Measurements from ENCODE around the gene RPL4. TPM values are rescaled to one million over a fixed set of nuclear protein-coding genes. Genes with fewer than 3 reads are reported as not detected.
"Not testable (repeated sequence)": the region's sequence is repeated elsewhere in the genome, so short reads cannot be mapped to it uniquely, and the experiment has no call there.

Gene RPL4
- total and polyA plus RNA-seq, 2 of the 8 experiments (the other 6 are each of a cell fraction or from before 2014, with no cell fraction given) = 3,950 to 3,973 TPM

GRCh38 chr15:66470825-66471224, 33.8 kb downstream of the RPL4 start:
- Histone ChIP-seq H3K4me2 (ENCODE audit: insufficient read depth in 1 of 2, low read depth in 2 of 2, low read length in 2 of 2) (peak overlapping the region; percentile 29 to 53; a peak in 3 of 4 replicates), H2BK12ac (ENCODE audit: low read depth, low read length) (peak overlapping the region; percentile 39; the same call in 1 of the 2 replicates), H3K4me1 (replicated peaks in 1 of 4; ENCODE audit: control insufficient read depth in 3 of 4, insufficient read depth in 4 of 4, low read length in 3 of 4) (peaks cover 14 to 47% (median 34%) of the 10 kb centered on the region in 4 experiments), H3K4me3 (ENCODE audit: extremely low read depth in 1 of 4, insufficient read depth in 2 of 4, low read depth in 3 of 4, low read length in 4 of 4) (peak overlapping the region in 1 of 4 experiments; percentile 21; a peak in 1 of 8 replicates), H3K18ac (ENCODE audit: extremely low read depth, low read length) (0 out of 2 replicates have a peak overlapping the region, but pooled peaks have one; percentile 53)
- not testable (repeated sequence) for H4K8ac ChIP-seq (ENCODE audit: extremely low read depth, insufficient read depth, low read length); FAIRE-seq; H2AK5ac ChIP-seq (ENCODE audit: low read depth, low read length); H3K79me2 ChIP-seq (ENCODE audit: control insufficient read depth in 1 of 2, insufficient read depth in 2 of 2, low read length in 2 of 2); H4K20me1 ChIP-seq (replicated peaks in 1 of 2; ENCODE audit: control insufficient read depth in 1 of 2, insufficient read depth in 2 of 2, low read length in 2 of 2); H4K91ac ChIP-seq (replicated peaks; ENCODE audit: insufficient read length, low read length); H3K9me3 ChIP-seq (ENCODE audit: insufficient read depth in 2 of 2, low read depth in 1 of 2, low read length in 1 of 2); H3K27me3 ChIP-seq (replicated peaks in 1 of 4; ENCODE audit: control insufficient read depth in 3 of 4, extremely low read depth in 1 of 4, insufficient read depth in 3 of 4, low read length in 3 of 4); H3K79me1 ChIP-seq (ENCODE audit: low read depth, low read length); H2BK5ac ChIP-seq (ENCODE audit: low read depth, low read length); H2BK15ac ChIP-seq (ENCODE audit: low read length); H3K23me2 ChIP-seq (ENCODE audit: low read depth, low read length); H3K4ac ChIP-seq (replicated peaks; ENCODE audit: insufficient read length, low read depth, low read length); H3K23ac ChIP-seq (ENCODE audit: insufficient read length); H3K14ac ChIP-seq (ENCODE audit: insufficient read length); H3K36me3 ChIP-seq (ENCODE audit: control insufficient read depth in 2 of 4, insufficient read depth in 4 of 4, low read length in 3 of 4); H3K27ac ChIP-seq (ENCODE audit: low read depth, low read length); DNase-seq (ENCODE audit: low read depth in 1 of 2, low spot score in 2 of 2); H2AFZ ChIP-seq (ENCODE audit: low read length); H4K5ac ChIP-seq (ENCODE audit: insufficient read length, low read depth, low read length); H3K56ac ChIP-seq (replicated peaks; ENCODE audit: insufficient read length, low read depth, low read length); H2BK120ac ChIP-seq (replicated peaks; ENCODE audit: low read depth, low read length); H3K9ac ChIP-seq (replicated peaks in 1 of 4; ENCODE audit: extremely low read depth in 1 of 4, low read depth in 3 of 4, low read length in 3 of 4); H2BK20ac ChIP-seq (ENCODE audit: low read length)
- CTCF ChIA-PET (ENCODE audit: partially characterized antibody) = interaction anchor here (1.2 to 5.4 kb wide), 7 partner anchors 12 to 68 kb away, joined by 3 to 40 read pairs (median 5); partner anchors contain the start of gene SNAPC5
- whole genome bisulfite sequencing, 2 experiments (ENCODE audit: extremely low coverage in 1 of 2, insufficient coverage in 1 of 2, insufficient read length in 1 of 2, insufficient replicate concordance in 2 of 2, low coverage in 1 of 2, low lambda C conversion rate in 2 of 2, missing lambda C conversion rate in 1 of 2) = 53% methylated on average over 4 of the region's 4 CpGs; no CpG with 5 or more reads in 1 of the 2 experiments
- POLR2A ChIA-PET (ENCODE audit: partially characterized antibody) = interaction anchor here (0.6 to 3.3 kb wide), 9 partner anchors 14 to 100 kb away, joined by 3 to 17 read pairs (median 4); partner anchors contain the start of genes RPL4, SNAPC5 and ZWILCH
- peak; percentile 60 for TF ChIP-seq NANOG (IDR thresholded peaks at IDR 0.05; ENCODE audit: insufficient read depth, low read depth, low read length, poor library complexity, severe bottlenecking)
